Stimulated activated CD8-positive, alpha-beta memory T cell treated with anti-CD3 and anti-CD28 coated beads, Interleukin-7, amount 100 ng/mL, for 48 hours (primary cell): ENCODE results near the gene RELB.
A peak's percentile ranks its signal among the peaks of the same experiment; 100 is the strongest.
"Not testable (repeated sequence)": the region's sequence is repeated elsewhere in the genome, so short reads cannot be mapped to it uniquely, and the experiment has no call there.

Experiments used
- DNase-seq, 2 donors: peaks; one replicate each; pipeline ENCODE4 v3.0.0-alpha.2; 2020; ENCODE audit warnings: low read depth in 1 of 2; ENCODE audit errors: extremely low read depth in 1 of 2

Gene RELB

DNA sequence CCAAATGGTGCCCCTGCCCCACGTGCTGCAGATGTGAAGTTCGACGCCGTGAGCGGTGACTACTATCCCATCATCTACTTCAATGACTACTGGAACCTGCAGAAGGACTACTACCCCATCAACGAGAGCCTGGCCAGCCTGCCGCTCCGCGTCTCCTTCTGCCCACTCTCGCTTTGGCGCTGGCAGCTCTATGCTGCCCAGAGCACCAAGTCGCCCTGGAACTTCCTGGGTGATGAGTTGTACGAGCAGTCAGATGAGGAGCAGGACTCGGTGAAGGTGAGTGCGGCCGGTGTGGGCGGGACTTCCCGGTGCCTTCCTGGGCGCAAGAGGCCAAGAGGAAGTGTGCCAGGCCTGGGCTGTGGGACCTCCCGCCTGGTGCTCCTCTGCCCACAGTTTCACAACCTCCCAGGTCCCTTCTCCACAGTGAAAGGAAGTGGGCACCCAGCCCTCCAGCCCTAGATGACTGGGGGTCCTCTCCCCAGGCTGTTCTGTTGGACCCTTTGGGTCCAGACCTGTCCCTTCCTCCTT, 14.1 kb upstream of the RELB start:
- no peak for DNase-seq

DNA sequence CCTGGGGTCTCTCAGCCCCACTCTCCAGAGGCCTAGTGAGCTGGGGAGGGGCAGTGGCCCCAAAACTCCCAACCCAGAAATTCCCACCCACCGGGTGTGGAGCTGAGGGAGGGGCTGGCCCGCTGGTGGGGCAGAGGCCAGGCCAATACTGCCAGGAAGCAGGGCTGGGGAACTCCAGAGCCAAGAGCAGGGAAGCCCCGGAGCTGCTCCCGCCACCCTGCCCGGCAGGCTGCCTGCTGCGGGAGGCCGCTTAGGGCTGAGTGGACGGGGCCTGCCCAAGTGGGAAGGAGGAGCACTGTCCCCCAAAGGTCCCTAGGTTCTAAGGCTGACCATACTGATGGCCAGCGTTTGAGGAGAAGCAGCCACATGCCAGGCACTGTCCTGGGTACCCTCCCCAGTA, 13.0 kb upstream of the RELB start:
- no peak for DNase-seq

DNA sequence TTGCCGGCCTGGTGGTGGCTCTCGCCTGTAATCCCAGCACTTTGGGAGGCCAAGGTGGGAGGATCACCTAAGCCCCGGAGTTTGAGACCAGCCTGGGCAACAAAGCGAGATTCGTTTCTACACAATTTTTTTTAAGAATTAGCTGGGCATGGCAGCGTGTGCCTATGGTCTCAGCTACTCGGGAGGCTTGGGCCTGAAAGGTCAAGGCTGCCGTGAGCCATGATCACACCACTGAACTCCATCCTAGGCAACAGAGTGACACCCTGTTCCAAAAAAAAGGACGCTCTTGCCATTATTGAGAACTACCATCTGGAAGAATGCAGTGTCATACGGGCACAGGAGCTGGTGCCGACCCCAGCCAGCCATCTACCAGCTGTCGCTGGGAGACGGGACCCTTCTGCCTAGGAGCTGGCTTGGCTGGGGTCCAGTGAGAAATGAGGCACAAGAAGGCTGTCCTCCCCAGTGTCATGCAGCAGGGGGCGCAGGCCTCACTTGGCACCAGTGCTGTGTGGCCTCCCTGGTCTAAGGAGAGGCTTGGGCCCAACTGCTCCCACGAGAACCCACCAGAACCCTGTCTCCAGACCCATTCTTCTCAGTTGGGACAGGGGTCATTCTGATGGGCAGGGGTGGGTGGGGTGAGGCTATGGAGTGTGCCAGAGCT, 12.2 kb upstream of the RELB start:
- DNase-seq = peak; percentile 16 to 25

DNA sequence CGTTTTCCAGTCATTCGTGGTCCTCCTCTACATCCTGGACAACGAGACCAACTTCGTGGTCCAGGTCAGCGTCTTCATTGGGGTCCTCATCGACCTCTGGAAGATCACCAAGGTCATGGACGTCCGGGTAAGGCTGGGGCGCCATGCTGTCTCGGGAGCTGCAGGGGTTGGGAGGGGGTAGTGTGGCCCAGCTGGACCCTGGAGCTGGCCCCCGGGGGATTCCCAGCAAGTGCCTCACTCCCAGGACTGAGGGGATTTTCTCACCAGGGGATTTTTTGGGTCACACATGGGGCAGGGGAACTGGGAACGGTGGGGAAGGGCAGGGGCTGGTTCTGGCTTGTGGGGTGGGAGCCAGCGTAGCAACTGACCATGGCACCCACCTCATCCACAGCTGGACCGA, 10.8 kb upstream of the RELB start:
- no peak for DNase-seq

DNA sequence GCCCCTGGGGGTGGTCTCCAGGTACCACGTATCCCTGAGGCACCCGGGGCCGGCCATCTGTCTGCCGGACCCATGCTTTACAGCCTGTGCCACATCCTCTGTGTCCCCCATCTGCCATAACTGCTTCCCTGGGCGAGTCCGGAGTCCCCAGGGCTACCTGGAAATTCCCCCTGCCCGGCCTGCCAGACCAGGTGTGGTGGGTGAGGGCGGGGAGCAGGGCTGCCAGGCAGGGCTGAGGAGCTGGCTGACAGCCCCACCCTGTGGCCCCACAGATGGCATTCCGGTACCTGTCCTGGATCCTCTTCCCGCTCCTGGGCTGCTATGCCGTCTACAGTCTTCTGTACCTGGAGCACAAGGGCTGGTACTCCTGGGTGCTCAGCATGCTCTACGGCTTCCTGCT, 10.3 kb upstream of the RELB start:
- no peak for DNase-seq

DNA sequence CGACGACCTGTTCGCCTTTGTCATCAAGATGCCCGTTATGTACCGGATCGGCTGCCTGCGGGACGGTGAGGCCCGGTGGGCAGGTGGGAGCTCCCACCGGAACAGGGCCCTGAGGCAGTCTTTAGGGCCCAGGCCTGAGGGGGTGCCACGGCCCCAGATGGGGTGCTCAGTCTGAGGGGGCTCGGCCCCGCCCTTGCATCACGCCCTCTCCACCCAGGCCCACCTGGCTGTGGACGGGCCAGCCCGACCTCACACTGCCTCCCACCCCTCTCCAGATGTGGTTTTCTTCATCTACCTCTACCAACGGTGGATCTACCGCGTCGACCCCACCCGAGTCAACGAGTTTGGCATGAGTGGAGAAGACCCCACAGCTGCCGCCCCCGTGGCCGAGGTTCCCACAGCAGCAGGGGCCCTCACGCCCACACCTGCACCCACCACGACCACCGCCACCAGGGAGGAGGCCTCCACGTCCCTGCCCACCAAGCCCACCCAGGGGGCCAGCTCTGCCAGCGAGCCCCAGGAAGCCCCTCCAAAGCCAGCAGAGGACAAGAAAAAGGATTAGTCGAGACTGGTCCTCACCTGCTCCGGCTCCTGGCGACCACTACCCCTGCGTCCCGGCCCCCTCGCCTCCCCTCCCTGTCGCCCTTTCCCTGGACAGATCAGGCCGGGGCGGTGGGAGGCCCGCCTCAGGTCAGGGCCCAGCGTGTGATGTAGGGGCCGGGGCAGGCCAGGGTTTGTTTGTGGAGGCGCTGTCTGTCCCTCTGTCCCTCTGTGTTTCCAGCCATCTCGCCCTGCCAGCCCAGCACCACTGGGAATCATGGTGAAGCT, 8.7 kb upstream of the RELB start:
- no peak for DNase-seq

DNA sequence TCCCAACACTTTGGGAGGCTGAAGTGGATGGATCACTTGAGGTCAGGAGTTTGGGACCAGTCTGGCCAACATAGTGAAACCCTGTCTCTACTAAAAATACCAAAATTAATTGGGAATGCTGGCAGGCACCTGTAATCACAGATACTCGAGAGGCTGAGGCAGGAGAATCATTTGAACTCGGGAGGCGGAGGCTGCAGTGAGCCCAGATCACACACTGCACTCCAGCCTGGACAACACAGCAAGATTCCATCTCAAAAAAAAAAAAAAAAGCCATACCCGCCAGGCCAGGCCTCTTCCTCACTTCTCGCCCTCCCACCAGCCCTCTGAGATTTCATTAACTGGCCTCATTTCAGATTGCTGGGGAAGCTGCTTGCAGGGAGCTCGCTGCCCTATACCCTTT, 7.7 kb upstream of the RELB start:
- no peak for DNase-seq

DNA sequence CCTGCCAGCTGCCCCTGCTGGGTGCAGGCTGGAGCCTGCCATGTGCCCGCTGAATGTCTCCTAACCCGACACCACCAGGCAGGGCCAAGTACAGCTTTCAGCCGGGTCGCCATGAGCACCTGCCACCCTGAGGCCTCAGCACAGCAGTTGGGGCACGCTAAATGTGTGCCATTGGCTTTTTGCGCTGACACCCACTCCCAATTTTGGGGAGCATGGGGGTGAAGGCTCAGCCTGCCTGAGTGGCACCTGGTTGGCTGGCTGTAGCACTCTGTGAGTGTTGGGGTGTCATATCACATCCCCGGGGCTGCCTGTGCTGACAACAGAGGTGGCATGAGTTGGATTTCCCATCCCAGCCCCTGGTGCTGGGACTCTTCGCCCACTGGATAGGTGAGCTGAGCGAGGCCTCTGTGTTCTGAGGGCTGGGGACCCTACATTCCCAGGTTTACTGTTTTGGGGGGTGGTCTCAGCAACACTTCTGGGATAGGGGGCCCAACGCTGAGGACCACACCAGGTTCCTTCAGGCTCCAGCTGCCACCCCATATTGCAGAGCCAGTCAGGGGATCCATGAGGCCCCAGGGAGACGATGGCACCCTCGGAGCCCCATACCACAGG, 7.2 kb upstream of the RELB start:
- DNase-seq = no peak

DNA sequence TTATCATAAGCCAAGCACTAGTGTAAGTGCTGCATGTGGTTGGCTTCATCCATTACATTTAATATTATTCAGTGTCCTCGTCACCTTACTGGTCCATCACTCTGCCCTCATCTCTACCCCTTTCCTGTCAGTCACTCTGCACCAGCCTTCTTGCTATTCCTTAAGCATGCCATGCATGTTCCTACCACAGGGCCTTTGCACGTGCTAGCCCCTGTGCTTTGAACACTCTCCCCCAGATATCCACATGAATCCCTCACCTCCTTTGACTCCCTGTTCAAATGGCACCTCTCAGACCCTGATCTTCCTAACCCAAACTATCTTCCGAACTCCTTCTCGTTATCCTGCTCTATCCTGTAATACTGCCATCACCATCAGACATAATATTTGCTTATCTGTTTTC, 3.2 kb upstream of the RELB start:
- DNase-seq = no peak

DNA sequence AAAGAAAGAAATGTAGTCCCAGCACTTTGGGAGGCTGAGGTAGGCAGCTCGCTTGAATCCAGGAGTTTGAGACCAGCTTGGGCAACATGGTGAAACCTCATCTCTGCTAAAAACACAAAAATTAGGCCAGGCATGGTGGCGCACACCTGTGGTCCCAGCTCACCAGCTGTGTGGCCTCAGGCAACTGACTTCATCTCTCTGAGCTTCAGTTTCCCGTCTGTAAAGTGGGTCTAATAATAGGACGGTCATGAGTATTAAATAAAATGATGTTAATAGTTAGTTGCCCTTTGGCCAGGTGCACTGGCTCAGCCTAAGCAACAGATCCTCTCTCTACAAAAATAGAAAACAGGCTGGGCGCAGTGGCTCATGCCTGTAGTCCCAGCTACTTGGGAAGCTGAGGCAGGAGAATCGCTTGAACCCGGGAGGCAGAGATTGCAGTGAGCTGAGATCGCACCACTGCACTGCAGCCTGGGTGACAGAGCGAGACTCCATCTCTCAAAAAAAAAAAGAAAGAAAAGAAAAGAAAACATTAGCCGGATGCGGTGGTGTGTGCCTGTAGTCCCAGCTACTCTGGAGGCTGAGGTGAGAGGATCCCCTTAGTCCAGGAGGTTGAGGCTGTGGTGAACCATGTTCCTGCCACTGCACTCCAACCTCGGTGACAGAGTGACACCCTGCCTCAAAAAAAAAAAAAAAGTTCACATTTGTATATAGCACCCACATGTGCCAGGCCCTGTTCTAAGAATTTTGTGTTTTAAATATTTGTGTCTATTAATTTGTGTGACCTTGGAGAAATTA, 1.9 kb upstream of the RELB start:
- not testable (repeated sequence) for DNase-seq

DNA sequence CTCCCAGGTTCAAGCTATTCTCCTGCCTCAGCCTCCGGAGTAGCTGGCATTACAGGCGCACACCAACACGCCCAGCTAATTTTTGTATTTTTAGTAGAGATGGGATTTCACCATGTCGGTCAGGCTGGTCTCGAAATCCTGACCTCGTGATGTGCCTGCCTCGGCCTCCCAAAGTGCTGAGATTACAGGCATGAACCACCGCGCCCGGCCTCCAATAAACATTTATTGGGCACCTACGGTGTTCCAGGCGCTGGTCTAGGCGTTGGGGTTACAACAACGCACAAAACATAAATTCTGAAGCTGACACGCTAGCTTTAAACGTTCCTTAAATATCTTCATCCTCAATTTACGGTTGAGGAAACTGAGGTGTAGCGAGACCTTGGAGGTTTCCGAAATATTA, 599 bp upstream of the RELB start:
- not testable (repeated sequence) for DNase-seq

DNA sequence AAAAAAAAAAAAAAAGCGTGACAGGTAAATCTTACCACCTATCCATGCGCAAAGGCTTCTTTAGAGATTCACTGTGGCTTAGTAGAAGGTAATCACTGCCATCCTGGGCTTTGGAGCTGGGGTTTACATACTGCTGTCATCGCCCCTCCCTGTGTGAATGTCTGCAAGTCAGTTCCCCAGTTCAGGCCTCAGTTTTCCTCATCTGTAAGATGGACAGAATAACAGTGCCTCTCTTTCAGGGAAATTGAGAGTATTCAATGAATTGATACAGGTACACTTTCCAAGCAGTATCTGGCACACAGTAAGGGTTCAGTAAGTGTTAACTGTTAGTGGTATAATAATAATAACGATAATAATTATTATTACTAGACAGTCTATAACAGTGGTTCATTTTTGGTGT, 2.2 kb downstream of the RELB start:
- DNase-seq = no peak

DNA sequence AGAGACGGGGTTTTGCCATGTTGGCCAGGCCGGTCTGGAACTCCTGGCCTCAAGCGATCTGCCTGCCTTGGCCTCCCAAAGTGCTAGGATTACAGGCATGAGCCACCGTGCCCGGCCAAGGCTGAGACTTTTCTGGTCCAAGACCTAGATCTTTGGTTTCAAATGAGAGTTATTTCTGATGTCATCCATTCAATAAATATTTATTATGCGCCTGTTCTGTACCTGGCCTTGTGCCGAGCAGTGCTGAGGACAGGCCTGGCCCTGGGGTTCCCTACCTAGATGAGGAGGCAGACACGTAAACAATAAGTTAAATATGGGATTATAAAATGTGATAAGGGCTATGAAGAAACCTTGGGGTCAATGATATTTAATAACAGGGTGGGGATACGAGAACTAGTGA, 4.5 kb downstream of the RELB start:
- no peak for DNase-seq

DNA sequence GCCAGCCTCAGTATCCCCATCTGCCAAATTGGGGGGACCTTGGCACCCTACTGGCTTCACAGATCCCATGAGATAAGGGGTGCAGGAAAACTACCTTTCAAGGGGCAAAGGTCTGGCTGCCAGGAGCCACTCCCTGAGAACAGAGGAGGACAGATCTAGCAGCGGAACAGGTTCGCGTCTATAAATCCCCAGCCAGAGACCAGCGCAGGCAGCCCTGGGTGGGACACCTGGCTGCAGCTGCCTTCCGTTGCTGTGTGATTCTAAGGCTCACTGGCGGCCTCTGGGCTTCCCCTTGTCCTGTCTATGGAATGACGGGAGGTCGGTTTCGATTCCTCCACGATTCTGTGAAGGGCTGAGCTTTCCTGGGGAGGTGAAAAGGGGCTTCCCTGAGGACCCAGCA, 7.3 kb downstream of the RELB start:
- DNase-seq = no peak

DNA sequence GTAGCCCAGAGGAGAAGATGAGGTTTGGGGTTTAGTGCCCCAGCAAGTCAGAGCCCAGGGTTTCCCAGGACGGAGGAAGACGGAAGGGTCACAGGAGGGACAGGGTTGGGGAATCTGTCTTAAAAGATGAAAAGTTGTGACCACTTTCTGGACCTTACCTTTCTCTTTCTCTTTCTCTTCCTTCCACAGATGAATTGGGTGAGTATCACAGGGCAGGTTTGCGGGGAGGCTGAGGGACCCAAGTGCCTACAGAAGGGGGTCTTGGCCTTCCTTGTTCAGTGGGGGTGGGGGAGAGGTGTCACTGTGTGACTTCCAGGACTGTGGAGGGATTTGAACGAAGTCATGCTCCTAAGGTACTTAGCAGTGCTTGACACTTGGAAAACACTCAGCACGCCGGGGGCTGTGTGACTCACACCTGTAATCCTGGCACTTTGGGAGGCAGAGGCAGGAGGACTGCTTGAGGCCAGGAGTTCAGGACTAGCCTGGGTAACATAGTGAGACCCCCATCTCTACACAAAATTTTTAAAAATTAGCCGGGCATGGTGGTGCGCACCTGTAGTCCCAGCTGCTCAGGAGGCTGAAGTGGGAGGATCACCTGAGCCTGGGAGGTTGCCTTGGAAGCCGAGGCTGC, 8.5 kb downstream of the RELB start:
- DNase-seq = no peak

DNA sequence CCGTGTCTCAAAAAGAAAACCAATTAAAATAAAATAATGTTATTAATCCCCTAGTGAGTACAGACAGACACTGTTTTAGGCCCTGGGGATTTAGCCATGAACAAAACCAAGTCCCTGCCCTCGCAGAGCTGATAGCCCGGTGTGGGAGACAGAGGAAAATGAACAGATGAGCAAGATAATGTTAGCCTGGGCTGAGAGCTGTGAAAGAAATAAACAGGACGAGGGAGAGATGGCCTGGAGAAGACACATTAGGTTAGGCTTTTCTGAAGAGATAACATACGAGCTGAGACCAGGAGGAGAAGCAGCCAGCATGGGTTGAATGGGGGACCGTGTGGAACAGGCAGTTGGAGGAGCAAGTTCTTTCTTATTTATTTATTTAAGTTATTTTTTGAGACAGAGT, 9.0 kb downstream of the RELB start:
- no peak for DNase-seq

DNA sequence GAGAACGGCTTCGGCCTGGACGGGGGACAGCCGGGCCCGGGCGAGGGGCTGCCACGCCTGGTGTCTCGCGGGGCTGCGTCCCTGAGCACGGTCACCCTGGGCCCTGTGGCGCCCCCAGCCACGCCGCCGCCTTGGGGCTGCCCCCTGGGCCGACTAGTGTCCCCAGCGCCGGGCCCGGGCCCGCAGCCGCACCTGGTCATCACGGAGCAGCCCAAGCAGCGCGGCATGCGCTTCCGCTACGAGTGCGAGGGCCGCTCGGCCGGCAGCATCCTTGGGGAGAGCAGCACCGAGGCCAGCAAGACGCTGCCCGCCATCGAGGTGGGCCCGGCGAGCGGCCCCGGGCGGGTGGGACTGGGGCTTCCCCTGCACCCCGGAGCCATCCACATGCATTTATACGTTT, 10.7 kb downstream of the RELB start:
- DNase-seq = no peak

DNA sequence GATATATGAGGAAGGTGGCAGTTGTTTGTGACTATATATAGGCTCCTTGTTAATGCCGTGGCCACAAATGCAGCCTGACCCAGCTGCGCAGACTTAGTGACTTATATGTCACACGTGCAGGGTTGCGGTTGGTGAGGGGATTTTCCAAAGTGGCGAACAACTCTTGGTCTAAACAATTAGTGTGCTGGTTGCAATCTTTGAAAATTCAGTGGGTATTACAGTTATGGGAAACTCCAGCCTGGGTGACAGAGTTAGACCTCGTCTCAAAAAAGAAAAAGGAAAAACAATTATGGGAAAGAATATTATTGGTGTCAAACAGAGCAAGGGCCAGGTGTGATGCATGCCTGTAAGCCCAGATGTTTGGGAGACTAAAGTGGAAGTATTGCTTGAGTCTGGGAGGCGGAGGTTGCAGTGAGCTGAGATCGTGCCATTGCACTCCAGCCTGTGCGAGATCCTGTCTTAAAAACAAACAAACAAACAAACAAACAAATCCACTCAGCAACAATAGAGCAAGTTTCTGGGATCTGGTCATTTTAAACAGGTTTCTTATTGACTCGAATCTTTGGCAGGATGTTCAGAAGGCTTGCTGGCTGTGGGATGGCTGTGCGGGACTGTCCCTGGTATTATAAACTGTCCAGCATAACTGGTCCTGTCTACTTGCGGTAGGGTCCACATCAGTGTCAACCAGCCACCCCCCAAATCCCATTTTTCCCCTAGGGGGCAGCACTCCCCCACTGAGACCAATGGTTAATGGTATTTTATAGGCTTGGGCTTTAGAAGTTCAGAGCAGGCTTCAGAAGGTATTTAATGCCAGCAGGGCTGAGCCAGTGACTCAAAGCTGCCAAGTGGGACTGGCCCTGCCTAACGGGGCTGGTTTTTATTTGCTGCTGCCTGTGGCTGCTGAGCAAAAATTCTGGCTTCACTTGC, 15.4 kb downstream of the RELB start:
- peak; percentile 39 to 51 for DNase-seq

DNA sequence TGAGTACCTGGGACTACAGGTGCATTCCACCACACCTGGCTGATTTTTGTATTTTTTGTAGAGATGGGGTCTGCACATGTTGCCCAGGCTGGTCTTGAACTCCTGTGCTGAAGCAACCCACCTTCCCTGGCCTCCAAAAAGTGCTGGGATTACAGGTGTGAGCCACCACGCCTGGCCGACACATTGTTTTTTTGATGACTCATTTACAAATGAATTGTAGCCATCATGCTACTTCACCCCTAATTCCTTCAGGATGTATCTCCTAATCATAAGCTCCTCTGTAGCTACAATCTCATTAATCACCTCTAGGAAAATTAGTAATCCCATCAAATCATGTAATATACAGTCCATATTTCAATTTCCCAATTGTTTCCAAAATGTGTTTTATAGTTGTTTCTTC, 17.9 kb downstream of the RELB start:
- no peak for DNase-seq

DNA sequence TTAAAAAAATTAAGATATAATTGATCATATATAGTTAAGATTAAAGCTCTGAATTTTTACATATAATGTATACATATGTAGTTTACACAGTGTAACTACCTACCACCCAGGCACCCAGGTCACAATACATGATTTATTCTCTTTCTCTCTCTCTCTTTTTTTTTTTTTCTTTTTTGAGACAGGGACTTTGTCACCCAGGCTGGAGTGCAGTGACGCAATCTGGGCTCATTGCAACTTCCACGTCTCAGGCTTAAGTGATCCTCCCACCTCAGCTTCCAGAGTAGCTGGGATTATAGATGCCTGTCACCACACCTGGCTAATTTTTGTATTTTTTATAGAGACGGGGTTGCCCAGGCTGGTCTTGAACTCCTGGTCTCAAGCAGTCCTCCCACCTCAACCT, 18.8 kb downstream of the RELB start:
- no peak for DNase-seq
